Astrocyte (in vitro differentiated cells and primary cell): Measurements from ENCODE around the gene SCARF1. TPM values are rescaled to one million over a fixed set of nuclear protein-coding genes. Genes with fewer than 3 reads are reported as not detected.

Experiments
- DNase-seq: peaks from one replicate; pipeline ENCODE4 v3.0.0-alpha.2; 2010; ENCODE audit warnings: low read depth
- FAIRE-seq: peaks from 2 replicates; lab custom pipeline; 2011; peaks lifted over from hg19 to GRCh38; lab: Jason Lieb, UNC
- H2AFZ ChIP-seq: 2 replicates; pipeline ENCODE4 v1.6.0; 2012; ENCODE audit warnings: low read depth, low read length, inconsistent platforms
- H3K27ac ChIP-seq: 2 replicates; pipeline ENCODE4 v1.5.1; 2011; ENCODE audit warnings: low read depth, low read length, inconsistent platforms
- H3K27me3 ChIP-seq: 2 replicates; pipeline ENCODE4 v1.6.0; 2011; ENCODE audit warnings: low read length, inconsistent platforms; ENCODE audit not compliant: insufficient read depth
- H3K36me3 ChIP-seq: 2 replicates; pipeline ENCODE4 v1.5.1; 2011; ENCODE audit warnings: low read length, inconsistent platforms; ENCODE audit not compliant: insufficient read depth
- H3K4me1 ChIP-seq: 2 replicates; pipeline ENCODE4 v1.5.1; 2011; ENCODE audit warnings: low read length, inconsistent platforms; ENCODE audit not compliant: insufficient read depth
- H3K4me2 ChIP-seq: 2 replicates; pipeline ENCODE4 v1.6.0; 2012; ENCODE audit warnings: low read length, inconsistent platforms
- H3K4me3 ChIP-seq: 2 replicates; pipeline ENCODE4 v1.5.1; 2011; ENCODE audit warnings: low read depth, mild to moderate bottlenecking, low read length, inconsistent platforms; ENCODE audit not compliant: insufficient read depth
- H3K79me2 ChIP-seq: 2 replicates; pipeline ENCODE4 v1.6.0; 2012; ENCODE audit warnings: mild to moderate bottlenecking, low read length, inconsistent platforms; ENCODE audit not compliant: insufficient read depth
- H3K9ac ChIP-seq: 2 replicates; pipeline ENCODE4 v1.6.0; 2012; ENCODE audit warnings: mild to moderate bottlenecking, low read length, inconsistent platforms
- H3K9me3 ChIP-seq: 2 replicates; pipeline ENCODE4 v1.5.1; 2012; ENCODE audit warnings: low read depth, mild to moderate bottlenecking, low read length, inconsistent platforms; ENCODE audit not compliant: insufficient read depth
- H4K20me1 ChIP-seq: 2 replicates; pipeline ENCODE4 v1.6.0; 2012; ENCODE audit warnings: low read length, inconsistent platforms; ENCODE audit not compliant: insufficient read depth
- H3K27ac Mint-ChIP-seq: one replicate; pipeline ENCODE4 v1.8.0; 2021; ENCODE audit warnings: mild to moderate bottlenecking, mixed read lengths; ENCODE audit not compliant: unreplicated experiment
- H3K27me3 Mint-ChIP-seq: one replicate; pipeline ENCODE4 v1.8.0; 2021; ENCODE audit warnings: low read depth, mixed read lengths; ENCODE audit not compliant: unreplicated experiment
- H3K36me3 Mint-ChIP-seq: one replicate; pipeline ENCODE4 v1.8.0; 2021; ENCODE audit warnings: low read depth, mixed read lengths; ENCODE audit not compliant: unreplicated experiment
- H3K4me1 Mint-ChIP-seq: one replicate; pipeline ENCODE4 v1.8.0; 2021; ENCODE audit warnings: low read depth, mixed read lengths; ENCODE audit not compliant: unreplicated experiment
- H3K4me3 Mint-ChIP-seq: one replicate; pipeline ENCODE4 v1.8.0; 2021; ENCODE audit warnings: mild to moderate bottlenecking, moderate library complexity, mixed read lengths; ENCODE audit not compliant: unreplicated experiment
- H3K9me3 Mint-ChIP-seq: one replicate; pipeline ENCODE4 v1.8.0; 2021; ENCODE audit warnings: mild to moderate bottlenecking, mixed read lengths; ENCODE audit not compliant: unreplicated experiment
- CTCF ChIP-seq: IDR thresholded peaks from 2 replicates; pipeline ENCODE4 v1.5.1; 2011; ENCODE audit warnings: low read depth, mild to moderate bottlenecking, inconsistent platforms, low read length, moderate library complexity; ENCODE audit not compliant: insufficient read depth
- EZH2 ChIP-seq: IDR thresholded peaks from 2 replicates; pipeline ENCODE4 v1.6.1; 2012; ENCODE audit warnings: mild to moderate bottlenecking, low read length, inconsistent platforms; ENCODE audit not compliant: insufficient read depth
- total RNA-seq: library from RNA; stranded (reverse); gene quantifications from 2 replicates; pipeline ENCODE4 v1.2.1, GENCODE V29; 2021

Gene SCARF1
- total RNA-seq, 1 donor from 2014 or later: 3.9 TPM

- Mint-ChIP-seq H3K36me3 (no peaks in the 10 kb centered on the region), H3K27ac (peak overlapping the region; percentile 91), H3K4me3 (peak overlapping the region; percentile 94), H3K4me1 (peaks cover 9% of the 10 kb centered on the region), H3K27me3 (peaks cover 8% of the 10 kb centered on the region), H3K9me3 (no peaks in the 10 kb centered on the region)
- no peaks in the 10 kb centered on the region for H3K9me3 ChIP-seq
- H3K27me3 ChIP-seq: no peaks in the 10 kb centered on the region
- peaks cover 18% of the 10 kb centered on the region for H4K20me1 ChIP-seq
- H3K79me2 ChIP-seq: no peaks in the 10 kb centered on the region
- H3K4me3 ChIP-seq: peak overlapping the region; percentile 83
- H3K36me3 ChIP-seq: no peaks in the 10 kb centered on the region
- peak overlapping the region; percentile 88 for H3K9ac ChIP-seq
- H3K4me2 ChIP-seq: peak overlapping the region; percentile 100
- FAIRE-seq: no peak
- H3K4me1 ChIP-seq: peaks cover 9% of the 10 kb centered on the region
- peak overlapping the region; percentile 99 for H2AFZ ChIP-seq
- peak; percentile 77 for DNase-seq
- H3K27ac ChIP-seq: peak overlapping the region; percentile 76
- TF ChIP-seq CTCF (no peak), EZH2 (no peak)
These were observed 16.6 kb downstream of the SCARF1 start for GRCh38 chr17:1628856-1629503.

GRCh38 chr17:1627982-1628855, 17.3 kb downstream of the SCARF1 start, which contains the start of gene SLC43A2:
SLC43A2 (minus strand) TSS chr17:1628834; CDS start chr17:1627874, 960 bp downstream.
- TF ChIP-seq EZH2: no peak
- no peak for TF ChIP-seq CTCF
- H3K27ac Mint-ChIP-seq: peak within 1 kb of the TSS; percentile 91
- H3K9me3 Mint-ChIP-seq: no peaks in the 10 kb centered on the region
- H3K36me3 ChIP-seq: no peaks in the 10 kb centered on the region
- H3K27ac ChIP-seq: peak within 1 kb of the TSS; percentile 76
- H3K4me2 ChIP-seq: peak within 1 kb of the TSS; percentile 100
- H3K9me3 ChIP-seq: no peaks in the 10 kb centered on the region
- H3K36me3 Mint-ChIP-seq: no peaks in the 10 kb centered on the region
- peaks cover 9% of the 10 kb centered on the region for H3K4me1 ChIP-seq
- FAIRE-seq (no peak), DNase-seq (peak; percentile 61)
- H2AFZ ChIP-seq: peak within 1 kb of the TSS; percentile 99
- peaks cover 18% of the 10 kb centered on the region for H4K20me1 ChIP-seq
- H3K4me3 ChIP-seq: peak within 1 kb of the TSS; percentile 83
- H3K79me2 ChIP-seq: no peaks in the 10 kb centered on the region
- peaks cover 9% of the 10 kb centered on the region for H3K4me1 Mint-ChIP-seq
- peak within 1 kb of the TSS; percentile 88 for H3K9ac ChIP-seq
- peaks cover 8% of the 10 kb centered on the region for H3K27me3 Mint-ChIP-seq
- H3K27me3 ChIP-seq: no peaks in the 10 kb centered on the region
- H3K4me3 Mint-ChIP-seq: peak within 1 kb of the TSS; percentile 94
